HepG2 (cell line): ENCODE results near the gene CAPN10. TPM values are rescaled to one million over a fixed set of nuclear protein-coding genes. Genes with fewer than 3 reads are reported as not detected.

Source experiments
- DMAP1 ChIP-seq: IDR thresholded peaks from 2 replicates; pipeline ENCODE4 v1.6.1; 2016
- GMEB1 ChIP-seq: sonication (generic); formaldehyde crosslinking; IDR thresholded peaks from 2 replicates; pipeline ENCODE4 v1.5.1; 2020; ENCODE audit warnings: missing genetic modification reagents, mild to moderate bottlenecking, borderline replicate concordance
- HMG20A ChIP-seq: IDR thresholded peaks from 2 replicates; pipeline ENCODE4 v1.6.1; 2016; ENCODE audit warnings: borderline replicate concordance
- HNF4G ChIP-seq, 2 experiments: sonication (generic) in 1 of 2; formaldehyde crosslinking in 1 of 2; IDR thresholded peaks; 2 replicates each; pipeline versions ENCODE4 v1.4.0 to v1.6.1; 2011 to 2020; ENCODE audit warnings: borderline replicate concordance in 2 of 2, low read depth in 2 of 2, mild to moderate bottlenecking in 2 of 2, low read length in 1 of 2, missing genetic modification reagents in 1 of 2, moderate library complexity in 1 of 2
- MXD1 ChIP-seq: sonication (generic); formaldehyde crosslinking; IDR thresholded peaks from 2 replicates; pipeline ENCODE4 v1.4.0; 2020; ENCODE audit warnings: mild to moderate bottlenecking, missing genetic modification reagents
- NCOA5 ChIP-seq: sonication (generic); formaldehyde crosslinking; IDR thresholded peaks from 2 replicates; pipeline ENCODE4 v1.4.0; 2020; ENCODE audit warnings: missing genetic modification reagents
- NONO ChIP-seq, 2 experiments: fragments of 450-650 bp in 1 of 2; sonication (generic) in 1 of 2; formaldehyde crosslinking in 1 of 2; IDR thresholded peaks in 1 of 2; conservative IDR thresholded peaks in 1 of 2; 2 replicates each; pipeline versions ENCODE4 v1.6.1 to v1.8.0; 2017 to 2022; ENCODE audit warnings: mild to moderate bottlenecking in 1 of 2, missing genetic modification reagents in 1 of 2, moderate library complexity in 1 of 2
- SALL1 ChIP-seq: sonication (generic); formaldehyde crosslinking; IDR thresholded peaks from 2 replicates; pipeline ENCODE4 v1.8.0; 2022; ENCODE audit warnings: mild to moderate bottlenecking, missing genetic modification reagents
- SIN3A ChIP-seq: IDR thresholded peaks from 2 replicates; pipeline ENCODE4 v1.6.1; 2011; ENCODE audit warnings: low read depth, mild to moderate bottlenecking, control low read depth, low read length, borderline replicate concordance
- TAF1 ChIP-seq: sonication (generic); formaldehyde crosslinking; IDR thresholded peaks from 2 replicates; pipeline ENCODE4 v1.4.0; 2020; ENCODE audit warnings: missing genetic modification reagents
- ZBTB26 ChIP-seq: IDR thresholded peaks from 2 replicates; pipeline ENCODE4 v1.6.1; 2016; ENCODE audit warnings: missing compliant biosample characterization, missing genetic modification reagents, borderline replicate concordance
- ZNF136 ChIP-seq: sonication (generic); formaldehyde crosslinking; IDR thresholded peaks from 2 replicates; pipeline ENCODE4 v1.8.1; 2022; ENCODE audit warnings: low read depth, mild to moderate bottlenecking, moderate library complexity, missing genetic modification reagents
- ZNF235 ChIP-seq: sonication (generic); formaldehyde crosslinking; IDR thresholded peaks from 2 replicates; pipeline ENCODE4 v1.8.1; 2023; ENCODE audit warnings: mild to moderate bottlenecking, missing genetic modification reagents, borderline replicate concordance
- ZNF274 ChIP-seq: sonication (generic); formaldehyde crosslinking; IDR thresholded peaks from 2 replicates; pipeline ENCODE4 v1.5.1; 2020; ENCODE audit warnings: mild to moderate bottlenecking, missing genetic modification reagents
- ZNF619 ChIP-seq: sonication (generic); formaldehyde crosslinking; IDR thresholded peaks from 2 replicates; pipeline ENCODE4 v1.4.0; 2020; ENCODE audit warnings: mild to moderate bottlenecking, missing genetic modification reagents
- ZSCAN21 ChIP-seq: sonication (generic); formaldehyde crosslinking; IDR thresholded peaks from 2 replicates; pipeline ENCODE4 v1.8.0; 2022; ENCODE audit warnings: mild to moderate bottlenecking, missing genetic modification reagents, moderate library complexity, borderline replicate concordance
- polyA plus RNA-seq, 8 experiments: library from polyadenylated mRNA; depleted of rRNA in 3 of 8; stranded (reverse) in 7 of 8; unstranded in 1 of 8; fragments of >200 nt; fragmentation: Illumina TruSeq in 4 of 8; extraction: Trizol in 4 of 8; gene quantifications; 2 replicates each; pipeline versions ENCODE4 v1.2.1 to v1.2.3, GENCODE V29; 2011 to 2016; ENCODE audit warnings: low read depth in 4 of 8, missing spikeins in 1 of 8, mixed read lengths in 1 of 8; ENCODE audit not compliant: insufficient read depth in 1 of 8
- total RNA-seq, 5 experiments: library from RNA; depleted of rRNA; stranded (reverse); fragments of >200 nt; fragmentation: Illumina TruSeq; extraction: Trizol; gene quantifications; 2 replicates each; pipeline ENCODE4 v1.2.3, GENCODE V29; 2016; ENCODE audit warnings: low read depth in 1 of 5
- TF ChIP-seq, protein P1 (sequence below): sonication (generic); formaldehyde crosslinking; IDR thresholded peaks from 2 replicates; pipeline ENCODE4 v1.5.0; 2020; ENCODE audit warnings: missing genetic modification reagents
- TF ChIP-seq, protein P2 (sequence below): sonication (generic); formaldehyde crosslinking; IDR thresholded peaks from 2 replicates; pipeline ENCODE4 v1.4.0; 2020; ENCODE audit warnings: low read depth, mild to moderate bottlenecking, missing genetic modification reagents
- TF ChIP-seq, protein P3 (sequence below): sonication (generic); formaldehyde crosslinking; IDR thresholded peaks from 2 replicates; pipeline ENCODE4 v1.5.1; 2020; ENCODE audit warnings: missing genetic modification reagents, mild to moderate bottlenecking, borderline replicate concordance

CAPN10 gene
- total and polyA plus RNA-seq, 2 of the 13 experiments (the other 11 are each of a cell fraction or from before 2014, with no cell fraction given): 27.6 to 32.4 TPM

DNA sequence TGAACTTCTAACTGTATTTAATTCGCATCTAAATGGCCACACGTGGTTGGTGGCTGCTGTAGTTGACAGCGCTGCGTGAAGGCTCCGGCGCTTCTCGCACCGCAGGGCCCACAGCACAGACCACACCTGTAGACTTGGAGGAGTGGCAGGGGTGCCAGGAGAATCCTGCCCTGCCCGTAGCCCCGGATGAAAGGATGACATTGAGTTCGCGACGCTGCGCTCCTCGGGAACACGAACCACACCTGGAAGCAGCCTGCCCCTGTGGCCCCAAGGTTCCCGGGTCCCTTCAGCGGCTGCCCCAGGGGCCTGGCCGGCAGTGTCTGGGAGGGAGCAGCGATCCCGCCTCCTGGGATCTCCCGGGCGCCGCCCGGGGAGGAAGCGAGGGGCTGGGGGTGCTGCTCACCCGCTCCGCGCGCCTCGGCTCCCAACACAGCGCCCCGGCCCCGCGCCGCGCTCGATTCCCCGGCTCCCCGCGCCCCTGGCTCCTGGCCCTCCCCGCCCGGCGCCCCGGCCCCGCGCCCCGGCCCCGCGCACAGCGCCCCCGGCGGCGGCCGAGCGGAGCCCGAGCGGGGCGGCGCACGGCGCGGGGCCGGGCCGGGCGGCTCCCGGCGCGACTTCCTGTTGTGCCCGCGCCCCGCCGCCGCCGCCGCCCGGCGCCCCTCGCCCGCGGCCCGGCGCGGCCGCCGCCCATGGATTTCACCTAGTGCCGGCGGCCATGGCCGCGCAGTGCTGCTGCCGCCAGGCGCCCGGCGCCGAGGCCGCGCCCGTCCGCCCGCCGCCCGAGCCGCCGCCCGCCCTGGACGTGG is 18.5 kb upstream of the CAPN10 start, which contains the start of gene RNPEPL1 (continued):
- 0 out of 2 replicates have a peak, but pooled peaks have one; percentile 38 for TF ChIP-seq ZBTB26 (CRISPR knock-in tag)
- TF ChIP-seq MXD1 (CRISPR knock-in tag): peak; percentile 83; the same call in 1 of the 2 replicates
- TF ChIP-seq NONO (IDR thresholded peaks at IDR 0.05): no peak
- no peak for TF ChIP-seq NONO (CRISPR knock-in tag; conservative IDR thresholded peaks at IDR 0.05)
- TF ChIP-seq, protein P1, sequence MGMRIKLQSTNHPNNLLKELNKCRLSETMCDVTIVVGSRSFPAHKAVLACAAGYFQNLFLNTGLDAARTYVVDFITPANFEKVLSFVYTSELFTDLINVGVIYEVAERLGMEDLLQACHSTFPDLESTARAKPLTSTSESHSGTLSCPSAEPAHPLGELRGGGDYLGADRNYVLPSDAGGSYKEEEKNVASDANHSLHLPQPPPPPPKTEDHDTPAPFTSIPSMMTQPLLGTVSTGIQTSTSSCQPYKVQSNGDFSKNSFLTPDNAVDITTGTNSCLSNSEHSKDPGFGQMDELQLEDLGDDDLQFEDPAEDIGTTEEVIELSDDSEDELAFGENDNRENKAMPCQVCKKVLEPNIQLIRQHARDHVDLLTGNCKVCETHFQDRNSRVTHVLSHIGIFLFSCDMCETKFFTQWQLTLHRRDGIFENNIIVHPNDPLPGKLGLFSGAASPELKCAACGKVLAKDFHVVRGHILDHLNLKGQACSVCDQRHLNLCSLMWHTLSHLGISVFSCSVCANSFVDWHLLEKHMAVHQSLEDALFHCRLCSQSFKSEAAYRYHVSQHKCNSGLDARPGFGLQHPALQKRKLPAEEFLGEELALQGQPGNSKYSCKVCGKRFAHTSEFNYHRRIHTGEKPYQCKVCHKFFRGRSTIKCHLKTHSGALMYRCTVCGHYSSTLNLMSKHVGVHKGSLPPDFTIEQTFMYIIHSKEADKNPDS (CRISPR knock-in tag): 0 out of 2 replicates have a peak, but pooled peaks have one; percentile 66
- TF ChIP-seq, protein P2, sequence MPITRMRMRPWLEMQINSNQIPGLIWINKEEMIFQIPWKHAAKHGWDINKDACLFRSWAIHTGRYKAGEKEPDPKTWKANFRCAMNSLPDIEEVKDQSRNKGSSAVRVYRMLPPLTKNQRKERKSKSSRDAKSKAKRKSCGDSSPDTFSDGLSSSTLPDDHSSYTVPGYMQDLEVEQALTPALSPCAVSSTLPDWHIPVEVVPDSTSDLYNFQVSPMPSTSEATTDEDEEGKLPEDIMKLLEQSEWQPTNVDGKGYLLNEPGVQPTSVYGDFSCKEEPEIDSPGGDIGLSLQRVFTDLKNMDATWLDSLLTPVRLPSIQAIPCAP (CRISPR knock-in tag): no peak
- peak; percentile 40; the same call in 1 of the 2 replicates for TF ChIP-seq SIN3A
- 0 out of 2 replicates have a peak, but pooled peaks have one; percentile 5 for TF ChIP-seq HMG20A
- TF ChIP-seq DMAP1 (CRISPR knock-in tag): peak; percentile 68; the same call in 1 of the 2 replicates
- peak; percentile 33; the same call in 1 of the 2 replicates for TF ChIP-seq TAF1 (CRISPR knock-in tag)
- 0 out of 2 replicates have a peak, but pooled peaks have one; percentile 41 for TF ChIP-seq ZNF235 (CRISPR knock-in tag)
- peak; percentile 83 for TF ChIP-seq ZNF274
- TF ChIP-seq ZNF136 (CRISPR knock-in tag): peak; percentile 74; the same call in 1 of the 2 replicates
- peak; percentile 59; the same call in 1 of the 2 replicates for TF ChIP-seq SALL1
- TF ChIP-seq NCOA5: no peak
- TF ChIP-seq GMEB1: peak; percentile 35; the same call in 1 of the 2 replicates
- peak; percentile 36; the same call in 1 of the 2 replicates for TF ChIP-seq ZNF619
- no peak for TF ChIP-seq HNF4G (IDR thresholded peaks at IDR 0.05; ENCODE audit: borderline replicate concordance, low read depth, low read length)
- TF ChIP-seq HNF4G (CRISPR knock-in tag; IDR thresholded peaks at IDR 0.05; ENCODE audit: borderline replicate concordance, low read depth): 0 out of 2 replicates have a peak, but pooled peaks have one; percentile 13
- peak; percentile 85; the same call in 1 of the 2 replicates for TF ChIP-seq ZSCAN21 (CRISPR knock-in tag)
- TF ChIP-seq, protein P3, sequence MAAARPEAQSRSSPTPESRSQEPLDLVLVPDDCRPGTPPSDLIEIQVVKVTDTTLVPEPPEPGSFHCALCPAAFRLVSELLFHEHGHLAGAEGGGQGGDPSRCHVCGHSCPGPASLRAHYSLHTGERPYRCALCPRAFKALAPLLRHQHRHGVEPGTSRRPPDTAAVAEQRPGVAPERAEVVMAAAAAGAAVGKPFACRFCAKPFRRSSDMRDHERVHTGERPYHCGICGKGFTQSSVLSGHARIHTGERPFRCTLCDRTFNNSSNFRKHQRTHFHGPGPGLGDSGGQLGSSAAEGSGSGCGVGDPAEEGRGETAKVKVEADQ (CRISPR knock-in tag): peak; percentile 59
